HG02973 (cell line): ENCODE measurements around the gene CHD1L.
"Not testable (repeated sequence)": the region's sequence is repeated elsewhere in the genome, so short reads cannot be mapped to it uniquely, and the experiment has no call there.

Source experiments
- ATAC-seq: cut with Tn5 transposase; IDR thresholded peaks from one replicate; pipeline ENCODE4 v1.9.1; 2021; ENCODE audit warnings: moderate library complexity; ENCODE audit not compliant: unreplicated experiment

The CHD1L gene

DNA sequence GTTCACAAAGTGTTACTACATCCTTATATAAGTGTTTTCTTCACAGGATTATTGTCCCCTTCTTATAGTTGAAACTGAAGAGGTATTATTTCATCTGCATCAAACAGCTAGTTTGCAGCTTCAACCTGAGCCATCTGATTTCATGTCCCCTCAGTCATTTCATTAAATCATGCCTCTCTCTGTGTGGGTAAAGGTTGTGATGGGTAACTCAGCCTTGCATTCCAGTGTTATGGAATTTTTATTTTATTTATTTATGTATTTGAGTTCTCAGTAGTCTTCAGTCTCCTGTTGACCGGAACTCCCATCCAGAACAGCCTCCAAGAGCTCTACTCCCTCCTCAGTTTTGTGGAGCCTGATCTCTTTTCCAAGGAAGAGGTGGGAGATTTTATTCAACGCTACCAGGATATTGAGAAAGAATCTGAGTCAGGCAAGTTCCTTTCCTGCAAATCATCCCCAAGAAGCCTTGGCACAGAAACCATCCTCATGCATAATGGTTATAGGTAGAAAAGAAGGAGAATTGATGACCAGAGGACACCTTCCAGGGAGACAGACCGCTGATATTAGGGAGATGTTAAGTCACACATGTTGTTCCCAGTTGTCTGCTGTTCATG, 21.8 kb downstream of the CHD1L start:
- ATAC-seq = no peak

DNA sequence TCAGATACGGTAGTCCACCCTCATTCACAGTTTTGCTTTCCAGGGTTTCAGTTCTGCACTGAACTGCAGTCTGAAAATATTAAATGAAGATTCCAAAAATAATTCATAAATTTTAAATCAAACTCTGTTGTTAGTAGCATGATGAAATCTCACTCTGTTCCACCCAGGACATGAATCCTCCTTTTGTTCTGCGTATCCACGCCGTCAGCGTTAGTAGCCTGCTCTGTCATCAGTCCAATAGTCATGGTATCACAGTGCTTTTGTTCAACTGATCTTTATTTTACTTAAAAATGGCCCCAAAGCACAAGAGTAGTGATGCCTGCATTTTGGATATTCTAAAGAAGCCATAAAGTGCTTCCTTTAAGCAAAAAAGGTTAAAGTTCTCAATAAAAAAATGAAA, 23.9 kb downstream of the CHD1L start:
- ATAC-seq = no peak

DNA sequence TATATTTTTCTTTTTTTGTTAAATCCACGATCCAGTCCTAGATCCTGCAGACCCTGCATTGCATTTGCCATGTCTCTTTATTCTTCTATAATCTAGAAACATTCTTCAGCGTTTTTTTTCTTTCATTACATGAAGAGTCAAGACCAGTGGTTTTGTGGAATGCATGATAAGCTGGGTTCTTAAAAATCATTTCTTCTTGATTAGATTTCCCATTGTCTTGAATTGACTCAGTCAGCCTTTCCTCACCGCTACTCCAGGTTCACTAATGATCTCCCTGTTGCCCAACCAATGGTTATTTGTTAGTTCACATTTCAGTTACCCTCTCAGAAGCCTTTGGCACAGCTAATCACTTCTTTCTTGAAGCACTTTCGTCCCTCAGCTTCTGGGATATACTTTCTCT, 25.2 kb downstream of the CHD1L start:
- no peak for ATAC-seq

DNA sequence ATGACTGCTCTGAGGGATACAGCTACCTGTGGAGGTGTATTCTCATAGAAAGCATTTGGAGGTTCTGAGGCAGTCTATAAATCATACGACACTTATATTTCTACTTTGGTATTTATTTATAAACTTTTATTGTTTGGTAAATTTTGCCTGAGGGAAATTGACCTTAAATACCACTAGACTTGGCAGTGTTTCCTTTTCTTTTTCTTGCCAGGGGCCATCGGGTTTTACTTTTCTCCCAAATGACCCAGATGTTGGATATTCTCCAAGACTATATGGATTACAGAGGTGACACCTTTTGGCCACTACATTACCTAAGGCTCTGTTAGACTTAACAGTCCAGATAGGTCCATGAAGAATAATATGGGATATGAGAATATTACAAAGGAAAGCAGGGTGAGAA, 28.2 kb downstream of the CHD1L start:
- ATAC-seq = no peak

DNA sequence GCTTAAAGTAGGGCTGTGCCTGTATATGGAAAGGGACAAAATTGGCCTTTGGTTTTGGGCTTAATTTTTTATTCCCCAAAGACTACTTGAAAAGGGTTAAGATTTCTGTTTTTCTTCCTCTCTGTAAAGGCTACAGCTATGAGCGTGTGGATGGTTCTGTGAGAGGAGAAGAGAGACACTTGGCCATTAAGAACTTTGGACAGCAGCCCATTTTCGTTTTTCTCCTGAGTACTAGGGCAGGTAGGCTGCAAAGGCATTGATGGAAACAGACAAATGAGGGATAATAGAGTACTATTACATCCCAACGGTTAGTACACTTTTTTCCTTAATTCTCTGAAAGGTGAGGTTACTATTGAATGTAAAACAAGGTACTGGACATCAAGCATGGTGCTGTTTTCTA, 29.6 kb downstream of the CHD1L start:
- no peak for ATAC-seq

DNA sequence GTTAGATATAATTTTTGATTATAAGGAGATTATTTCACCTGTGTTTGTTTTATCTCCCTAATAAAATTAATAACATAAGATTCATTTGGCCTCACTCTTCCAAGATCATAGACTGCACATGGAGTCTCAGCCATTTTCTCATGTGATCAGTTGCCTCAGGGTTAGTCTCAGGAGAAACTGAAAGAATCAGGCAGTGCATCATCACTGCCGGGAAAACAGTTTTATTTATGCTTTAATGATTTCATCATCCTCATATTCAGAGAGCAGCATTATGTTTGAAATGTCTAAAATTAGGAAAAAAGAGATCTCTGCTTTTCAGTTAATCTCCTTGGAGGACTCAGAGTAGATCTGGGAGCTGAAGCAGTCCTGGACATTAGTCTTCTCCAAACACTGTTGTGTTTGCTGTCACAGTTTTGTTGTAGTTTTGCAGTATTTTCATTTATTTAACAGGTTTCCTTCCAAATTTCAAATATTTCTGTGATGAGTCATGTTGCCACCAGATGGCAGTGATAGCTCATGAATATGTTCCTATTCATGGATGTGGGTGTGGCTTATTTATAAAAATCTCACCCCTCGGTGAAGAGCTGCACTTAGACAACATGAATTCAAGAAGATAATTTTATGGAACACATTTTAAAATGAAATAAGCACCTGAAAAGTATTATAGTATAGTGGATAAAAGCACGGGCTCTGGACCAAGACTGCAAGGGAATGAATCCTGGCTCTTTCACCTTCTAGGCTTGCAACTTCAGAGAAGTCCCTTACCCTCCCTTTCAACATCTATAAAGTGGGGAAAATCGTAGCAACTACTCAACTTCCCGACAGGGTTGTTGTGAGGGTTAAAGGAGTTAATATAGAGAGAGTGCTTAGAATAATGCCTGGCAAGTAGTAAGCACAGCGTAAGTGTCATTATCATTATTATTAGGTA, 31.2 kb downstream of the CHD1L start:
- no peak for ATAC-seq

DNA sequence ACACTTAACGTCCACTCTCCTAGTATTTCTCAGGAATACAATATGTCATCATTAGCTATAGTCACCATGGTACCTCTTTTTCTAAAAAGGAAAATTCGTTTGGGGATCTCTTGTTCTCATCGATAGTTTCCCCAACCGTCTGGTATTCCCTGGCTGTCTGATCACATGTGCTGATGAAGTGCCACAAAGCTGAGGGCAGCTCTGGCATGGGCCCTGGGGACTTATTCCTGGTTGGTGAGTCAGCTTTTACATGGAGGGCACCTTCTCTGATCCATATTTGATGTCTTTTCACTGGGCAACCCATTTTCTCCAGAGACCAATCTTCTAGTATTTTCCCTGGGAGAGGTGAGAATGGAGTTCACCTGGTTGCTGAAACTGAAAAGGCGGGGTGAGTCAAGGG, 39.5 kb downstream of the CHD1L start:
- ATAC-seq = no peak

DNA sequence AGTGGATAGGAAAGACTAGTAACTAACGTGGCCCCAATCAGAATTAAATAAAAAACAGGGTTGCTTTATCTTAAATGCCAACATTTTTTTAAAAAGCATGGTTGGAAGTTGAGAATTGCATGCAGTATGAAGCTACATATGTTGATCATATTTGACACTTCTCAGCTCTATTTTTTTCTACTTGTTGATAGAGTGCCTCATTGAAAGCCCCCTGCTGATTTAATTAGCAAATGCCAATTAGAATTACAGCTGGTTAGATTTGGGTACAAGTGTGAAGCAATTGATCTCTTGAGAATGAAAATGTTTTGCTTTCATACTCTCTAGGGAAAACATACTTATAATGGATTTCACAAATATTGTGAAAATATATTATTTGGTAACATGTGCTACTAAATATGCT, 40.5 kb downstream of the CHD1L start:
- ATAC-seq = no peak

DNA sequence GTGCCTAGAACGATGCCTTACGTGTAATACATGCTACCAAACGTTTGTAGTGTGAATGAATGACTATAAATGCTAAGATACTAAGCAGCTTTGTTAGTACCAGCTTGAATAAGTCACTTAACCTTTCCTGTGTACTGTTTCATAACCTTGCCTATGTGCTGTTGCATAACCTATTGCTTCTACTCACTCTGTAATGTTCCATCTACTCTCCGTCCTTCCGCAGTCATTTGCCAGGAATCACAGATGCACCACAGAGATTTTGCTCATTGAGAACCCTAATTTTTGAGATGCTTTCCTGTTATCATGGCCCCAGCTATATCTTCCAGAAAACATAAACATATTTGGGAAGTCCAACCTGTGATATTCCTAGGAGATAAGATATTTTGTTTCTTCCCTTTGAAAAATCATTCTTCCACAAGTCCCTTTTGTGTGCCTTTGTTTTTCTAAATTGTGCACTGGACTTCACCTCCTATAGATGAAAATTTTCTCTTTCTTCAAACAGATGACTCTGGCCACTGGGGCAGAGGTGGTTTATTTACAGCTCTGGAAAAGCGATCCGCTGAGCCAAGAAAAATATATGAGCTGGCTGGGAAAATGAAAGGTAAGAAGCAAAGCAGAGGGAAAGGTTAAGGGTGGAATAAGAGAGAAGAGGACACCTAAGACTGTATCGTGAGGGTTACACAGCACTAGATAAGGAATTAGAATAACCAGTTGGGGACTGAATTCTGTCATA, 44.8 kb downstream of the CHD1L start:
- no peak for ATAC-seq

DNA sequence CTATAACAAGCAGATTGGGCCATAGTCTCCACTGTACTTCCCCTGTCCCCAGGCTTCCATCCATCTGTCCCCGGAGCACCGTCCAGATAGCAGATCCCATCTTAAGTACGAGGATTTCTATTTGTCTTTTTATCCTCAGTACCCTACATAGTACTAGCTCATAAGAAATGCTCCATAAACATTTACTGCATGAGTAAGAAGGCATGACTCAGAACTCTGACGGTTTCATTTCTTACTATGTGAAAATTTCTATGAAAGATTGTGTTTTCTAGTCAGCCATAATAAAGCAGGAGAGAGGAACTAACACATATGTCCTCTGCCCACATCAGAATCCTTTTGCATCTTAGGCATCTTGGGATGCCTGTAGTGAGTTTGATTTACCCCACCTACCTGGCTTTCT, 49.5 kb downstream of the CHD1L start:
- ATAC-seq = no peak

DNA sequence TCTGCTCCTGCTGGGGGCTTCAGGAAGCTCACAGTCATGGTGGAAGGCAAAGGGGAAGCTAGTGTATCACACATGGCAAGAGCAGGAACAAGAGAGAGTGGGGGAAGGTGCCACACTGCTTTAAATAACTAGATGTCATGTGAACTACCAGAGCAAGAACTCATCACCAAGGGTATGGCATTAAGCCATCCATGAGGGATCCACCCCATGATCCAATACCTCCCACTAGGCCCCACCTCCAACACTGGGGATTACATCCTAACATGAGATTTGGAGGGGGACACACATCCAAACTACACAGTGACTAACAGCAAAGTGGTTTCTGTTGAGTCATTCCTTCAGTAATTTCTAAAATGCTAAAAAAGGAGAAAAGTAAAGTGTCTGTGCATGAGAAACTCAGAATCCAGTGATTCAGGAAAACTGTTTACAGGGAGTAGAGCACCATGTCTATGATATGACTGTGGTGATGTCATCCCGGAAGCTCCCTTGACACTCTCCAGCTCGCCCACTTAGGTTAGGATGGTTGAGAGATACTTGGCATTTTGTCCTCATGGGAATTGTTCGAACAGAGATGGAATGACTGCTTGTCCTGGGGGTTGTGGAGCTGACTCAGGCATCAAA, 50.3 kb downstream of the CHD1L start:
- ATAC-seq = no peak

DNA sequence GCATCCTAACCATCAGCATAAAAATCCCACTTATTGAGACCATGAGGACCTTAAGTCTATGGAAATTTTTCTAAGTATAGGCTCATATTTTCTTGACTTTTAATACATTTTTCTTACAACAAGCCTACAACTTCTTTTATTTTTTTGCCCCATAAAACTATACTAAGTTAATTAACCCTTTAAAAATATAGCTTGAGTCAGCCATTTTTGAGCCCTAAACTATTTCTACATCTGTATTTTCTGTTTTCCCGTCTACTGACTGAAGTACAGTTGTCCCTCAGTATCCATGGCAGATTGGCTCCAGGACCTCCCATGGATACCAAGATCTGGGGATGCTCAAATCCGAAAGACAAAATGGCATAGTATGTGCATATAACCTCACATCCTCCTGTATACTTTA, 55.0 kb downstream of the CHD1L start:
- ATAC-seq = no peak

DNA sequence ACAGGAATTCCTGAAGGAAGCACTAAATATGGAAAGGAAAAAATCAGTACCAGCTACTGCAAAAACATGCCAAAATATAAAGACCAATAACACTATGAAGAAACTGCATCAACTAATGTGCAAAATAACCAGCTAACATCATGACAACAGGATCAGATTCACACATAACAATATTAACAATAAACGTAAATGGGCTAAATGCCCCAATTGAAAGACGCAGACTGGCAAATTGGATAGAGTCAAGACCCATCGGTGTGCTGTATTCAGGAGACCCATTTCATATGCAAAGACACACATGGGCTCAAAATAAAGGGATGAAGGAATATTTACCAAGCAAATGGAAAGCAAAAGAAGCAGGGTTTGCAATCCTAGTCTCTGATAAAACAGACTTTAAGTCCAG, 63.3 kb downstream of the CHD1L start:
- not testable (repeated sequence) for ATAC-seq

DNA sequence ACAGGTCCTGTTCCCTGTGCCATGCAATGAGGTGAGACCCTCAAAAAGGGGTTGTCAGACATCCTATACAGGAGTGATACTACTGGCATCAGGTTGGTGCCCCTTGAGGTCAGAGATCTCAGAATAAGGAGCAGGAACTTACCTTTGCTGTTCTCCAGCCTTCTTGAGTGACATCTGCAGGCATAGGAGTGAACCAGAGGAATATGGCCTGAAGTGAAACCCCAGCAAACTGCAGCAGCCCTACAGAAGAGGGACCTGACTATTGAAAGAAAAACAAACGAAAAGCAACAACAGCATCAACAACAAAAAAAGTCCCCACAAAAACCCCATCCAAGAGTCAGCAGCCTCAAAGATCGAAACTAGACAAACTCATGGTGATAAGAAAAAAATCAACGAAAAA, 74.5 kb downstream of the CHD1L start:
- ATAC-seq = no peak

DNA sequence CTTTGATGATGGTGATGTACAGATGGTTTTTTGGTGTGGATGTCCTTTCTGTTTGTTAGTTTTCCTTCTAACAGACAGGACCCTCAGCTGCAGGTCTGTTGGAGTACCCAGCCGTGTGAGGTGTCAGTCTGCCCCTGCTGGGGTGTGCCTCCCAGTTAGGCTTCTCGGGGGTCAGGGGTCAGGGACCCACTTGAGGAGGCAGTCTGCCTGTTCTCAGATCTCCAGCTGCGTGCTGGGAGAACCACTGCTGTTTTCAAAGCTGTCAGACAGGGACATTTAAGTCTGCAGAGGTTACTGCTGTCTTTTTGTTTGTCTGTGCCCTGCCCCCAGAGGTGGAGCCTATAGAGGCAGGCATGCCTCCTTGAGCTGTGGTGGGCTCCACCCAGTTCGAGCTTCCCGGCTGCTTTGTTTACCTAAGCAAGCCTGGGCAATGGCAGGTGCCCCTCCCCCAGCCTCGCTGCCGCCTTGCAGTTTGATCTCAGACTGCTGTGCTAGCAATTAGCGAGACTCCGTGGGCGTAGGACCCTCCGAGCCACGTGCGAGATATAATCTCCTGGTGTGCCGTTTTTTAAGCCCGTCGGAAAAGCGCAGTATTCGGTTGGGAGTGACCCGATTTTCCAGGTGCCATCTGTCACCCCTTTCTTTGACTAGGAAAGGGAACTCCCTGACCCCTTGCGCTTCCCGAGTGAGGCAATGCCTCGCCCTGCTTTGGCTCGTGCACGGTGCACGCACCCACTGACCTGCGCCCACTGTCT, 84.6 kb downstream of the CHD1L start:
- not testable (repeated sequence) for ATAC-seq

DNA sequence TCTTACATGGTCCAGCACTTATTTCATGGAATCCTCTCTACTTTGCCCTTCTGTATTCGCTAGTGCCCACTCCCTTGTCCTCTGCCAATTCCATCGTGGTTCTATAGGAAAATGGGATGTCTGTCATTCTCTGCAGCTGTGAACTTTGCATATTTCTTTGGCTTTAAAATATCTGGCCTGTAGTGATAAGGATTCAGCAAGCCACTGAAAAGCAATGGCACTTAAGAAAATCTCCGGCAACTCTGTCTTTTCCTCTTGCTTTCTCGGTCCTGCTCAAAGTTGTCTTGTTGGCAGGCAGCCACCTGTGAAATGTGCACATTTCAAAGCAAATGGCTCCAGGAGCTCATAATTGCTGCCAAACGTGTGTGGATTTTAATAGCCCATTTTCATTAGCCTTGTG, 91.8 kb downstream of the CHD1L start:
- no peak for ATAC-seq

DNA sequence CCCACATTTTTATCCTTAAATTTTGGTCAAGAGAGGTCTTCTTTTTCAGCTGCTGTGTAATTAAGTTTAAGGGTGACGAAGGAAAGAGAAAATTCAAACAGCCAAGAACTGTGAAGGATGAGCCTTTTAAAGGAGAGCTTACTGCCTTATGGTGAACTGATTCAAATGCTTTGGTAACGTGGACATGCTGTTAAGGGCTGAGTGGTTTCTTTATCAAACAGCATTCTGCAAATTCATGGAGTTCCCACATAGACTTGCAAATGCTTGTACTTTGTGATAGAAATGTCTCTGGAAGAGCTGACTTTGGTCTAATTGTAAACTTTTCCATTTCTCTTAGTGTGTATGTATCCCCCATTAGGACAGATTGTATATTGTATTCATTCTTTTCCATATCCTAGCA, 93.8 kb downstream of the CHD1L start:
- no peak for ATAC-seq

DNA sequence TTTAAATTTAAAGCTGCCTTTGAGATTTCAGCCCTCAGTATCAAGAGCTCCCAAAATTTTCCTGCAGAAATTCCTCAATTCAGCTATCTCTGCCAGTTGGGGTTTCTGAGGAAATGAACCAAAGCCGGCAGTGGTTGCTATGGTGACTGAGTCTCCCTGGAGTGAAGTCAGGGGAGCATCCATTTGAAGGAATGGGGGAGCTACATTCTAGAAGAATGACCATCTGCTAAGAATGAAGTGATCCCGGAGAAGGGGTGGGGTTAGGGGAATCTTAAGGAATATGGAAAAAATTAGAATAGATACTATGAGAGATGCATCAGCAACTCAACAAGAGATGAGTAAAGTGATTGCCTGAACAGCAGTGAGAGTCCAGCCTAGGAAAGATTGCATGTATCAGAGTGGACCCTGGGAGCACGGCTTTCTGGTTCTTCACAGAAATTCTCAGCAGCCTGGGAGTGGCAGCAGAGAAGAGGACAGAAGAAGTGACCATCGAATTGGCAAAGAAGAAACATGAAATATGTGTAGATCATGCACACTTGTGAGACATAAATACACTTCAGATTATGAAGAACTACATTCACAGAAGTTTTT, 94.7 kb downstream of the CHD1L start:
- ATAC-seq = no peak

DNA sequence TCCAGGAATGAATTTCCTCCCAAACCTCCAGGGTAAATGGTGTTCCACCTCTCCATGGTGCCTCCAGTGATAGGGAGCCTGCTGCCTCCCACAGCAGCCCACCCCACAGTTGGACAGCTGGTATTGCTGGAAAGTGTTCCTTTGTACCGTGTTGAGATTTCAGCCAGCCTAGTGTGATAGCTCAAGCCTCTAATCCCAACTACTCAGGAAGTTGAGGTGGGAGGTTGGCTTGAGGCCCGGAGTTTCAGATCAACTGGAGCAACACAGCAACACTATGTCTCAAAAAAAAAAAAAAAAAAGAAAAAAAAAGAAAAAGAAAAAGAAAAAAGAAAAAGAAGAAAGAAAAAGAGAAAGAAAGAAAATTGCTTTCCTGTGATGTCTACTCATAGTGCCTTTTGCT, 96.1 kb downstream of the CHD1L start:
- no peak for ATAC-seq

DNA sequence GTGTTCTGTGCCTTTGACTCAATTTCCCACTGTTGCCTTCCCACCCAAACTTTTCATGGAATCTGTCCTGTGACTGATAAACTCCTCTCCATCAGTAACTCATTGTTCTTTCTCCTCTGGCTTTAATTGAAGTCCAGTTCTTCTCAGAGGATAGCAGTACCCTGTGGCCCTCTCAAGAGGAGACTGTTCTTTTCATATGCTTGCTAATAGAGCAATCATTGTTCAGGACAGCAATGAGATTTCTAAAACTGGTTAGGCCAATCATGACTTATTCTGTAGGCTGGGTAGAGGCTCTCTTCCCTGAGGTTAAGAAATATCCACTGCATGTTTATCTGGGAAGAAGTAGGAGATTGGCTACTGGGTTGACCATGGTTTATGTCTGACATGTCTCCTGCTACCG, 98.8 kb downstream of the CHD1L start:
- ATAC-seq = no peak
